H1 (cell line): ENCODE data around the gene SS18. TPM values are rescaled to one million over a fixed set of nuclear protein-coding genes. Genes with fewer than 3 reads are reported as not detected.

Experiments
- CTCF ChIA-PET: fragments of 300-600 bp; sonication (Branson Sonifier 250); formaldehyde crosslinking; loops from one replicate; lab custom pipeline; 2021; ENCODE audit not compliant: partially characterized antibody; lab: Charles Lee
- POLR2A ChIA-PET: fragments of 300-600 bp; sonication (Branson Sonifier 250); formaldehyde crosslinking; loops from one replicate; lab custom pipeline; 2021; ENCODE audit warnings: inconsistent platforms; ENCODE audit not compliant: partially characterized antibody; lab: Charles Lee
- DNase-seq, 2 experiments: peaks; one replicate each; pipeline versions ENCODE4 v3.0.0 to v3.0.0-alpha.2; 2010 to 2022; ENCODE audit warnings: low spot score in 2 of 2, low read depth in 1 of 2, mixed read lengths in 1 of 2
- FAIRE-seq: peaks from 2 replicates; lab custom pipeline; 2011; peaks lifted over from hg19 to GRCh38; lab: Jason Lieb, UNC
- H2AFZ ChIP-seq: 2 replicates; pipeline ENCODE4 v1.8.1; 2012; ENCODE audit warnings: low read length, inconsistent platforms
- H2AK5ac ChIP-seq: 2 replicates; pipeline ENCODE4 v1.6.1; 2013; ENCODE audit warnings: low read depth, low read length
- H2BK120ac ChIP-seq: replicated peaks from 2 replicates; pipeline ENCODE3; 2013; ENCODE audit warnings: low read depth, low read length, inconsistent platforms
- H2BK12ac ChIP-seq: 2 replicates; pipeline ENCODE4 v1.6.1; 2013; ENCODE audit warnings: low read depth, low read length
- H2BK15ac ChIP-seq: 2 replicates; pipeline ENCODE4 v1.6.1; 2013; ENCODE audit warnings: low read length
- H2BK20ac ChIP-seq: 2 replicates; pipeline ENCODE4 v1.6.1; 2013; ENCODE audit warnings: low read length
- H2BK5ac ChIP-seq: 2 replicates; pipeline ENCODE4 v1.6.1; 2013; ENCODE audit warnings: low read depth, low read length
- H3K14ac ChIP-seq: 2 replicates; pipeline ENCODE4 v1.6.1; 2013; ENCODE audit warnings: inconsistent platforms; ENCODE audit not compliant: insufficient read length
- H3K18ac ChIP-seq: 2 replicates; pipeline ENCODE4 v1.6.1; 2013; ENCODE audit warnings: low read length; ENCODE audit errors: extremely low read depth
- H3K23ac ChIP-seq: 2 replicates; pipeline ENCODE4 v1.6.1; 2013; ENCODE audit warnings: inconsistent platforms; ENCODE audit not compliant: insufficient read length
- H3K23me2 ChIP-seq: 2 replicates; pipeline ENCODE4 v1.6.1; 2013; ENCODE audit warnings: low read depth, low read length
- H3K27ac ChIP-seq: 2 replicates; pipeline ENCODE4 v1.6.1; 2011; ENCODE audit warnings: low read depth, low read length, inconsistent platforms
- H3K27me3 ChIP-seq, 4 experiments: replicated peaks in 1 of 4; 1 replicate in 1 of 4; 2 replicates in 3 of 4; pipeline versions ENCODE4 v1.6.1 to v1.8.1; 2011 to 2013; ENCODE audit warnings: low read length in 3 of 4, mild to moderate bottlenecking in 3 of 4, inconsistent platforms in 2 of 4, mixed read lengths in 2 of 4, moderate library complexity in 1 of 4; ENCODE audit not compliant: control insufficient read depth in 3 of 4, insufficient read depth in 3 of 4; ENCODE audit errors: extremely low read depth in 1 of 4
- H3K36me3 ChIP-seq, 4 experiments: 2 replicates each; pipeline versions ENCODE4 v1.6.1 to v1.8.1; 2011 to 2013; ENCODE audit warnings: mild to moderate bottlenecking in 4 of 4, low read length in 3 of 4, moderate library complexity in 2 of 4, control low read depth in 1 of 4, inconsistent platforms in 1 of 4; ENCODE audit not compliant: insufficient read depth in 4 of 4, control insufficient read depth in 2 of 4
- H3K4ac ChIP-seq: replicated peaks from 2 replicates; pipeline ENCODE3; 2013; ENCODE audit warnings: low read length, low read depth, mixed read lengths, inconsistent platforms; ENCODE audit not compliant: insufficient read length
- H3K4me1 ChIP-seq, 4 experiments: replicated peaks in 1 of 4; 1 replicate in 1 of 4; 2 replicates in 3 of 4; pipeline versions ENCODE4 v1.6.1 to v1.8.1; 2011 to 2013; ENCODE audit warnings: low read length in 3 of 4, inconsistent platforms in 2 of 4, mixed read lengths in 1 of 4; ENCODE audit not compliant: insufficient read depth in 4 of 4, control insufficient read depth in 3 of 4
- H3K4me2 ChIP-seq, 2 experiments: 2 replicates each; pipeline versions ENCODE4 v1.6.1 to v1.8.1; 2011 to 2013; ENCODE audit warnings: low read depth in 2 of 2, low read length in 2 of 2, control low read depth in 1 of 2, inconsistent platforms in 1 of 2, mild to moderate bottlenecking in 1 of 2; ENCODE audit not compliant: insufficient read depth in 1 of 2
- H3K4me3 ChIP-seq, 4 experiments: fragments of 200-600, 300-600 bp in 1 of 4; sonication (generic), shearing (Covaris generic), sonication (Bioruptor Twin) in 1 of 4; 2 replicates each; pipeline versions ENCODE4 v1.5.1 to v1.8.1; 2011 to 2016; ENCODE audit warnings: low read length in 4 of 4, low read depth in 3 of 4, control low read depth in 2 of 4, inconsistent platforms in 2 of 4, mild to moderate bottlenecking in 2 of 4, mixed read lengths in 1 of 4, moderate library complexity in 1 of 4; ENCODE audit not compliant: insufficient read depth in 2 of 4; ENCODE audit errors: extremely low read depth in 1 of 4
- H3K56ac ChIP-seq: replicated peaks from 2 replicates; pipeline ENCODE3; 2013; ENCODE audit warnings: low read depth, mild to moderate bottlenecking, mixed read lengths, low read length, inconsistent platforms; ENCODE audit not compliant: insufficient read length
- H3K79me1 ChIP-seq: 2 replicates; pipeline ENCODE4 v1.6.1; 2013; ENCODE audit warnings: low read depth, low read length, control low read depth
- H3K79me2 ChIP-seq, 2 experiments: 2 replicates each; pipeline versions ENCODE4 v1.6.1 to v1.8.1; 2012 to 2013; ENCODE audit warnings: low read length in 2 of 2, mild to moderate bottlenecking in 2 of 2, inconsistent platforms in 1 of 2; ENCODE audit not compliant: insufficient read depth in 2 of 2, control insufficient read depth in 1 of 2
- H3K9ac ChIP-seq, 4 experiments: replicated peaks in 1 of 4; 1 replicate in 1 of 4; 2 replicates in 3 of 4; pipeline versions ENCODE4 v1.6.1 to v1.8.1; 2011 to 2013; ENCODE audit warnings: low read depth in 3 of 4, low read length in 3 of 4, control low read depth in 2 of 4, mild to moderate bottlenecking in 2 of 4, moderate library complexity in 2 of 4, inconsistent platforms in 1 of 4; ENCODE audit errors: extremely low read depth in 1 of 4
- H3K9me3 ChIP-seq, 2 experiments: 2 replicates each; pipeline versions ENCODE4 v1.6.1 to v1.8.1; 2012 to 2013; ENCODE audit warnings: mild to moderate bottlenecking in 2 of 2, moderate library complexity in 2 of 2, control low read depth in 1 of 2, inconsistent platforms in 1 of 2, low read depth in 1 of 2, low read length in 1 of 2, mixed read lengths in 1 of 2; ENCODE audit not compliant: insufficient read depth in 2 of 2
- H4K20me1 ChIP-seq, 2 experiments: replicated peaks in 1 of 2; 2 replicates each; pipeline versions ENCODE3 to v1.8.1; 2011 to 2013; ENCODE audit warnings: inconsistent platforms in 2 of 2, low read length in 2 of 2, mild to moderate bottlenecking in 1 of 2; ENCODE audit not compliant: insufficient read depth in 2 of 2, control insufficient read depth in 1 of 2
- H4K5ac ChIP-seq: 2 replicates; pipeline ENCODE4 v1.6.1; 2013; ENCODE audit warnings: low read length, low read depth, mixed read lengths, inconsistent platforms; ENCODE audit not compliant: insufficient read length
- H4K8ac ChIP-seq: 2 replicates; pipeline ENCODE4 v1.8.0; 2013; ENCODE audit warnings: mild to moderate bottlenecking, moderate library complexity, low read length, inconsistent platforms; ENCODE audit not compliant: insufficient read depth; ENCODE audit errors: extremely low read depth
- H4K91ac ChIP-seq: replicated peaks from 2 replicates; pipeline ENCODE3; 2013; ENCODE audit warnings: low read length, mixed read lengths, inconsistent platforms; ENCODE audit not compliant: insufficient read length
- POU5F1 ChIP-seq: IDR thresholded peaks from 2 replicates; pipeline ENCODE4 v1.6.1; 2011; ENCODE audit warnings: low read depth, mild to moderate bottlenecking, low read length, moderate library complexity
- WGBS, 2 experiments: shearing (Covaris generic) in 1 of 2; methylation state at CpG; one replicate each; pipeline versions ENCODE4 v1.1.6 to v1.1.7; 2013 to 2015; ENCODE audit warnings: low lambda C conversion rate in 2 of 2, mixed read lengths in 2 of 2, inconsistent platforms in 1 of 2, low coverage in 1 of 2, missing lambda C conversion rate in 1 of 2; ENCODE audit not compliant: insufficient replicate concordance in 2 of 2, insufficient coverage in 1 of 2, insufficient read length in 1 of 2; ENCODE audit errors: extremely low coverage in 1 of 2, missing lambda C conversion rate in 1 of 2; 5-methylcytosine and 5-hydroxymethylcytosine counted together
- polyA plus RNA-seq, 7 experiments: library from polyadenylated mRNA; depleted of rRNA in 3 of 7; stranded (reverse) in 5 of 7; unstranded in 2 of 7; fragments of >200 nt in 5 of 7; fragments of 200-250 nt in 2 of 7; gene quantifications; 1 replicate in 5 of 7; 2 replicates in 1 of 7; 4 replicates in 1 of 7; pipeline versions ENCODE4 v1.2.1 to v1.2.3, GENCODE V29; 2011 to 2013; ENCODE audit warnings: missing spikeins in 2 of 7, mixed read lengths in 2 of 7
- total RNA-seq: library from RNA; stranded (reverse); fragmentation: NEBNext Ultra II Directional; extraction: Animal tissue kit (Norgen Biotek cat#: 25700); gene quantifications from 2 replicates; pipeline ENCODE4 v1.2.1, GENCODE V29; 2021

SS18 gene
- total and polyA plus RNA-seq, 2 of the 8 experiments (the other 6 are each of a cell fraction or from before 2014, with no cell fraction given): 83.5 to 106 TPM

GRCh38 chr18:26003817-26004216 is 86.6 kb downstream of the SS18 start:
- DNase-seq (no peak), FAIRE-seq (no peak)
- ChIA-PET POLR2A (interaction anchor here (1.3 kb wide), 1 partner anchor 8 kb away, joined by 5 read pairs; no protein-coding TSS in a partner anchor), CTCF (interaction anchor here (0.8 to 3.0 kb wide), 3 partner anchors 12 to 29 kb away, joined by 3 to 7 read pairs (median 3); no protein-coding TSS in a partner anchor)
- Histone ChIP-seq H4K91ac (no peak overlapping the region), H2AFZ (no peak overlapping the region), H3K14ac (no peak overlapping the region), H2BK15ac (no peak overlapping the region), H3K23ac (no peak overlapping the region), H3K56ac (no peak overlapping the region), H2BK20ac (no peak overlapping the region), H2BK12ac (no peak overlapping the region), H2BK120ac (no peak overlapping the region), H3K27me3 (no peaks in the 10 kb centered on the region), H3K4me3 (no peak overlapping the region), H3K4me1 (no peaks in the 10 kb centered on the region), H3K4me2 (no peak overlapping the region), H3K36me3 (no peaks in the 10 kb centered on the region), H3K27ac (no peak overlapping the region), H3K79me2 (no peaks in the 10 kb centered on the region), H3K18ac (no peak overlapping the region), H3K9me3 (no peaks in the 10 kb centered on the region), H3K9ac (no peak overlapping the region), H2AK5ac (no peak overlapping the region), H4K20me1 (no peaks in the 10 kb centered on the region), H3K23me2 (no peaks in the 10 kb centered on the region), H2BK5ac (no peak overlapping the region), H3K4ac (no peak overlapping the region), H3K79me1 (no peaks in the 10 kb centered on the region), H4K8ac (no peak overlapping the region), H4K5ac (no peak overlapping the region)
- no peak for TF ChIP-seq POU5F1
- WGBS, 2 experiments: 88% methylated on average over 4 of the region's 4 CpGs; no CpG with 5 or more reads in 1 of the 2 experiments
